Prostate gland (tissue), 2 donors: ENCODE measurements around the gene KLHL40. TPM values are rescaled to one million over a fixed set of nuclear protein-coding genes. Genes with fewer than 3 reads are reported as not detected.

Experiments
- DNase-seq: peaks from one replicate; pipeline ENCODE4 v3.0.0-alpha.2; 2019; ENCODE audit warnings: low spot score
- H3K27ac ChIP-seq, 2 donors: fragments of 200-600 bp; sonication (generic); 2 replicates each; pipeline ENCODE4 v1.5.1; 2017 to 2019
- H3K27me3 ChIP-seq: fragments of 200-600 bp; sonication (generic); replicated peaks from 2 replicates; pipeline ENCODE4 v1.5.1; 2019; ENCODE audit not compliant: insufficient read depth
- H3K36me3 ChIP-seq, 2 donors: fragments of 200-600 bp; sonication (generic); 1 replicate in 1 of 2; 2 replicates in 1 of 2; pipeline versions ENCODE4 v1.5.1 to v1.8.1; 2017 to 2019
- H3K4me1 ChIP-seq: fragments of 200-600 bp; sonication (generic); replicated peaks from 2 replicates; pipeline ENCODE4 v1.5.1; 2019
- H3K4me3 ChIP-seq, 2 donors: fragments of 200-600 bp; sonication (generic); 2 replicates each; pipeline ENCODE4 v1.5.1; 2017 to 2019
- H3K9me3 ChIP-seq: fragments of 200-600 bp; sonication (generic); 2 replicates; pipeline ENCODE4 v1.5.1; 2017
- POLR2A ChIP-seq: fragments of 450-650 bp; IDR thresholded peaks from one replicate; pipeline ENCODE4 v1.6.1; 2016; ENCODE audit warnings: antibody characterized with exemption, mild to moderate bottlenecking
- POLR2AphosphoS5 ChIP-seq: sonication (generic); formaldehyde crosslinking; IDR thresholded peaks from one replicate; pipeline ENCODE4 v1.6.1; 2017; ENCODE audit warnings: antibody characterized with exemption
- WGBS: methylation state at CpG from one replicate; pipeline ENCODE4 v1.1.5; 2018; 5-methylcytosine and 5-hydroxymethylcytosine counted together
- intact Hi-C: fragments of 100-400 bp; cut with DNase I; formaldehyde crosslinking; loops from one replicate; pipeline ENCODE4 v1.14.2; 2022
- total RNA-seq, 2 donors: library from RNA; depleted of rRNA; stranded (reverse); fragments of >200 nt; gene quantifications; one replicate each; pipeline ENCODE4 v1.1.0, GENCODE V29; 2016
- TF ChIP-seq, protein P1 (sequence below), 4 experiments: fragments of 200-600 bp in 2 of 4; fragments of 450-650 bp in 2 of 4; sonication (generic) in 2 of 4; IDR thresholded peaks; 1 replicate in 3 of 4; 2 replicates in 1 of 4; pipeline ENCODE4 v1.5.1; 2016 to 2019; ENCODE audit warnings: antibody characterized with exemption in 4 of 4, mild to moderate bottlenecking in 2 of 4, moderate library complexity in 2 of 4

Gene KLHL40
- total RNA-seq, 2 donors from 2014 or later = 1.2 to 2.9 TPM

DNA sequence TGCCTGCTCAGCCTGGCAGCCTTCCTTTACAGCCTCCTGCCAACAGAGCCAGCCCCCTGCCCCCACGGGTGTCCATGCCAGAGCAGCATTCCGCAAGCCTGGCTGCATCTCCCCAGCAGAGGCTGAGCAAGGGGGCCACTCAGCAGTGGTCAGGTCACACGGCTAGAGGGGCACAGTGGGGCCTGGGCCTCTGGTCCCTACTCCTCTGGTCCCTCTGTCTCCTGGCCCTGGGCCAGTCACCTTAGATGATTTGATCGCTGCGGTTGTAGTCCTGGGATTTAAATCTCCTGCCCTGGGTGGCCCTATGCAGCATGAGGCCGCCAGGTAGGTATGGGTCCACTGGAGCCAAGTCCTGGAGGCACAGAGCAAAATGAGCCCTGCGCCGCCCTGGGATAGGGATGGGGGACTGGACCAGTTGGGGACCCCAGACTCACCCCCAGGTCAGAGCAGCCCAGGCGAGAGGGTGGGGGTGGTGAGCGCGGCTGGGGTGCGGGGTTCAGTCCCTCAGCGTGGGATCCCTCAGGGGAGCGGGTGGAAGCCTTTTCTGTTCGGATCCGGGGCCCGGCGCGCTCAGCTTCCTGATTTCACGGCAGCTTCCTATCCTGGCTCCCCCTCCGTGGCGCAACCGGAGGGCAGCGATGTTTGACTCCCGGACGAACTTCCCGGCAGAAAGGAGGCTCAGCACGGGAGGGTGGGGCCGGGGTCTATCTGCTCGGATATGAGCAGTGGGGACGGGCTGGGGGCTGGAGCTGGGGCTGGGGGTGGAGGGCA is 31.6 kb upstream of the KLHL40 start, which contains the start of gene ZBTB47:
Gene ZBTB47 (plus strand): TSS at position 138 of the 771 bp plus-strand sequence. CDS start 4,659 bp downstream, outside the sequence.
- H3K4me1 ChIP-seq = no peaks in the 10 kb centered on the region
- intact Hi-C loops = loop anchor here (2.0 kb wide), 2 partner anchors 53 to 93 kb away; partner anchors contain the start of gene NKTR
- under 1% methylated on average over 27 of the region's 31 CpGs for WGBS

DNA sequence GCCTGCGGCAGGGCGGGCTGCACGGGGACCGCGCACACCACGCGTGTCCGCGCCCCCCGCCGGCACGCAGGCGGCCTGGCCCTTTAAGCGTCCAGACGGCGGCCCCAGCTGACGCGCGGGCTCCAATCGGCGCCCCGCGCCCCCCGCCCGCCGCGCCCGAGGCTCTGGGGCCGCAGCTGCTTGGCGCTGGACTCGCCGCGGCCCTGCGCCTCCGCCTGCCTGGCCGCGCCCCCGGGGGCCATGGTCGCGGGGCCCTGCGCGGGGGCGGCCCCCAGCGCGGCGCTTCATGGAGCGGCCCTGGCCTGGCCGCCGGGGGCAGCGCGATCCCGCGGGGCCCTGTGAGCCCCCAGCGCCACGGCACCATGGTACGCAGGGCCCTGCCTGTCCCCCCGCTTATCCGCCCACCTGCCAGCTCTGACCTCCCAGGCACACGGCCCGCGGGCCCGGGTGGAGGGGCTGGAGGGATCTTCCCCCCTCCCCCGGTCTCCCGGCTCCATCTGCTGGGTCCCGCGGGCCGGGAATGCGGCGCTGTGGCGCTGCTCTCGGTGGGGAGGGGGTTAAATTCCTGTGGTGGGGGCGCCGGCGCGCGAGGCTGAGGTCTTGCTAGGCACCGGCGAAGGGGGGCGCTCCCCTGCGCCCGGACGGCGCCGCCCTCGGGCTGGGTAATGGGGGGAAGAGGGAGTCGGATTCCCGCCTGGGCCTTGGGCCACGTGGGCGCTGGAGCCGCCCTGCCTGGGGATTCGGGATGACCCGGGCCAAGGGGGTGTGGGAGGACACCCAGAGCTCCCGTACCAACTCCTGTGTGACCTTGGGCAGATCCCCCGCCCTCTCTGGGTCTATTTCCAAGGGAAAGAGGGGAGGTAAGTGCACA is 30.8 kb upstream of the KLHL40 start:
- no peaks in the 10 kb centered on the region for H3K4me1 ChIP-seq
- no peaks in the 10 kb centered on the region for H3K36me3 ChIP-seq
- H3K4me3 ChIP-seq = peak overlapping the region; percentile 64 to 68
- intact Hi-C loops = loop anchor here (2.0 kb wide), 1 partner anchor 92 kb away; no protein-coding TSS in a partner anchor
- H3K9me3 ChIP-seq = no peaks in the 10 kb centered on the region
- 3% methylated on average over 55 of the region's 94 CpGs for WGBS
- H3K27ac ChIP-seq = peak overlapping the region; percentile 85 to 90
- no peaks in the 10 kb centered on the region for H3K27me3 ChIP-seq
- no peak for DNase-seq
- TF ChIP-seq POLR2A (peak; percentile 15), POLR2AphosphoS5 (no peak)
- TF ChIP-seq, protein P1, sequence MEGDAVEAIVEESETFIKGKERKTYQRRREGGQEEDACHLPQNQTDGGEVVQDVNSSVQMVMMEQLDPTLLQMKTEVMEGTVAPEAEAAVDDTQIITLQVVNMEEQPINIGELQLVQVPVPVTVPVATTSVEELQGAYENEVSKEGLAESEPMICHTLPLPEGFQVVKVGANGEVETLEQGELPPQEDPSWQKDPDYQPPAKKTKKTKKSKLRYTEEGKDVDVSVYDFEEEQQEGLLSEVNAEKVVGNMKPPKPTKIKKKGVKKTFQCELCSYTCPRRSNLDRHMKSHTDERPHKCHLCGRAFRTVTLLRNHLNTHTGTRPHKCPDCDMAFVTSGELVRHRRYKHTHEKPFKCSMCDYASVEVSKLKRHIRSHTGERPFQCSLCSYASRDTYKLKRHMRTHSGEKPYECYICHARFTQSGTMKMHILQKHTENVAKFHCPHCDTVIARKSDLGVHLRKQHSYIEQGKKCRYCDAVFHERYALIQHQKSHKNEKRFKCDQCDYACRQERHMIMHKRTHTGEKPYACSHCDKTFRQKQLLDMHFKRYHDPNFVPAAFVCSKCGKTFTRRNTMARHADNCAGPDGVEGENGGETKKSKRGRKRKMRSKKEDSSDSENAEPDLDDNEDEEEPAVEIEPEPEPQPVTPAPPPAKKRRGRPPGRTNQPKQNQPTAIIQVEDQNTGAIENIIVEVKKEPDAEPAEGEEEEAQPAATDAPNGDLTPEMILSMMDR (IDR thresholded peaks at IDR 0.05) = peak in 1 of 4 experiments; percentile 5

More for the DNA sequence above, 31.6 kb upstream of the KLHL40 start, which contains the start of gene ZBTB47:
- DNase-seq = no peak
- H3K36me3 ChIP-seq = no peaks in the 10 kb centered on the region
- H3K27me3 ChIP-seq = no peaks in the 10 kb centered on the region
- peak within 1 kb of the TSS; percentile 85 to 90 for H3K27ac ChIP-seq
- H3K9me3 ChIP-seq = no peaks in the 10 kb centered on the region
- H3K4me3 ChIP-seq = peak within 1 kb of the TSS; percentile 64 to 68
- TF ChIP-seq POLR2AphosphoS5 = no peak
- TF ChIP-seq, protein P1 (IDR thresholded peaks at IDR 0.05) = no peak
- TF ChIP-seq POLR2A = no peak

- H3K36me3 ChIP-seq = no peaks in the 10 kb centered on the region
- no peak for DNase-seq
- WGBS = 50% methylated on average over 4 of the region's 4 CpGs
- H3K4me3 ChIP-seq = peak overlapping the region; percentile 64 to 68
- no peak for TF ChIP-seq POLR2AphosphoS5
- TF ChIP-seq, protein P1 (IDR thresholded peaks at IDR 0.05) = no peak
- no peak for TF ChIP-seq POLR2A
- no peaks in the 10 kb centered on the region for H3K27me3 ChIP-seq
- intact Hi-C loops = loop anchor here (2.0 kb wide), 1 partner anchor 91 kb away; no protein-coding TSS in a partner anchor
- peak overlapping the region; percentile 85 to 90 for H3K27ac ChIP-seq
- H3K4me1 ChIP-seq = no peaks in the 10 kb centered on the region
- no peaks in the 10 kb centered on the region for H3K9me3 ChIP-seq
Observed at GRCh38 chr3:42655331-42655888, 29.9 kb upstream of the KLHL40 start.

GRCh38 chr3:42655980-42656679 is 29.2 kb upstream of the KLHL40 start:
- Histone ChIP-seq H3K9me3 (no peaks in the 10 kb centered on the region), H3K4me1 (no peaks in the 10 kb centered on the region), H3K4me3 (no peak overlapping the region), H3K27ac (peak overlapping the region; percentile 31 to 85), H3K27me3 (no peaks in the 10 kb centered on the region), H3K36me3 (no peaks in the 10 kb centered on the region)
- intact Hi-C loops = loop anchor here (2.0 kb wide), 1 partner anchor 91 kb away; no protein-coding TSS in a partner anchor
- no peak for DNase-seq
- 76% methylated on average over 6 of the region's 6 CpGs for WGBS
- no peak for TF ChIP-seq POLR2AphosphoS5
- TF ChIP-seq, protein P1 (IDR thresholded peaks at IDR 0.05) = no peak
- no peak for TF ChIP-seq POLR2A
